Left lung (tissue), 10 donors: ENCODE measurements around the gene MYLK. TPM values are rescaled to one million over a fixed set of nuclear protein-coding genes. Genes with fewer than 3 reads are reported as not detected.
A peak's percentile ranks its signal among the peaks of the same experiment; 100 is the strongest.

Experiments
- ATAC-seq: fragments of 200-7000 bp; cut with Tn5 transposase; one replicate; pipeline ENCODE4 v1.9.1; 2020; ENCODE audit warnings: moderate library complexity
- DNase-seq, 4 donors: peaks; one replicate each; pipeline ENCODE4 v3.0.0-alpha.2; 2013 to 2020
- H3K27ac ChIP-seq, 2 donors: fragments of 200-600 bp; sonication (generic) in 1 of 2; one replicate each; pipeline versions ENCODE4 v1.5.0 to v1.8.0; 2020 to 2021
- H3K27me3 ChIP-seq, 2 donors: fragments of 200-600 bp; sonication (generic) in 1 of 2; one replicate each; pipeline versions ENCODE4 v1.5.0 to v1.8.0; 2020 to 2021
- H3K36me3 ChIP-seq, 2 donors: fragments of 200-600 bp; sonication (generic) in 1 of 2; one replicate each; pipeline versions ENCODE4 v1.5.0 to v1.8.0; 2020 to 2021
- H3K4me1 ChIP-seq, 2 donors: fragments of 200-600 bp; one replicate each; pipeline ENCODE4 v1.8.0; 2021
- H3K4me3 ChIP-seq, 2 donors: fragments of 200-600 bp; sonication (generic) in 1 of 2; one replicate each; pipeline versions ENCODE4 v1.5.0 to v1.8.0; 2020 to 2021; ENCODE audit warnings: mild to moderate bottlenecking in 1 of 2
- H3K9me3 ChIP-seq, 2 donors: fragments of 200-600 bp; sonication (generic) in 1 of 2; one replicate each; pipeline versions ENCODE4 v1.5.0 to v1.8.0; 2020 to 2021
- intact Hi-C, 2 donors: fragments of 100-400 bp; cut with DNase I; formaldehyde crosslinking; loops; one replicate each; pipeline versions ENCODE4 v1.11.2 to v1.14.2; 2022
- polyA plus RNA-seq, 6 donors: library from polyadenylated mRNA; unstranded; fragments of 120-200 nt; gene quantifications; one replicate each; pipeline ENCODE4 v1.2.1, GENCODE V29; 2013; ENCODE audit not compliant: insufficient read length in 6 of 6
- total RNA-seq, 2 donors: library from RNA; stranded (reverse); fragmentation: NEBNext Ultra II Directional; extraction: Animal tissue kit (Norgen Biotek cat#: 25700); gene quantifications; one replicate each; pipeline ENCODE4 v1.2.1, GENCODE V29; 2021
- TF ChIP-seq, protein P1 (sequence below), 2 donors: fragments of 200-600 bp; sonication (generic) in 1 of 2; IDR thresholded peaks; one replicate each; pipeline versions ENCODE4 v1.5.0 to v1.8.0; 2021; ENCODE audit warnings: antibody characterized with exemption in 2 of 2
- donor health status: DM: no; HTN: yes; CAD: no.
- donor health status: DM: no; HTN: no; CAD: no.

The MYLK gene
- total and polyA plus RNA-seq, 8 donors: 155 to 468 (median 410) TPM

GRCh38 chr3:123623346-123623880 lies 260.7 kb downstream of the MYLK start:
- TF ChIP-seq, protein P1, sequence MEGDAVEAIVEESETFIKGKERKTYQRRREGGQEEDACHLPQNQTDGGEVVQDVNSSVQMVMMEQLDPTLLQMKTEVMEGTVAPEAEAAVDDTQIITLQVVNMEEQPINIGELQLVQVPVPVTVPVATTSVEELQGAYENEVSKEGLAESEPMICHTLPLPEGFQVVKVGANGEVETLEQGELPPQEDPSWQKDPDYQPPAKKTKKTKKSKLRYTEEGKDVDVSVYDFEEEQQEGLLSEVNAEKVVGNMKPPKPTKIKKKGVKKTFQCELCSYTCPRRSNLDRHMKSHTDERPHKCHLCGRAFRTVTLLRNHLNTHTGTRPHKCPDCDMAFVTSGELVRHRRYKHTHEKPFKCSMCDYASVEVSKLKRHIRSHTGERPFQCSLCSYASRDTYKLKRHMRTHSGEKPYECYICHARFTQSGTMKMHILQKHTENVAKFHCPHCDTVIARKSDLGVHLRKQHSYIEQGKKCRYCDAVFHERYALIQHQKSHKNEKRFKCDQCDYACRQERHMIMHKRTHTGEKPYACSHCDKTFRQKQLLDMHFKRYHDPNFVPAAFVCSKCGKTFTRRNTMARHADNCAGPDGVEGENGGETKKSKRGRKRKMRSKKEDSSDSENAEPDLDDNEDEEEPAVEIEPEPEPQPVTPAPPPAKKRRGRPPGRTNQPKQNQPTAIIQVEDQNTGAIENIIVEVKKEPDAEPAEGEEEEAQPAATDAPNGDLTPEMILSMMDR (IDR thresholded peaks at IDR 0.05): no peak
- peaks cover 0 to 7% of the 10 kb centered on the region in 2 donors for H3K36me3 ChIP-seq
- no peaks in the 10 kb centered on the region for H3K27me3 ChIP-seq
- no peaks in the 10 kb centered on the region for H3K9me3 ChIP-seq
- no peak overlapping the region for H3K27ac ChIP-seq
- peaks cover 10 to 13% of the 10 kb centered on the region in 2 donors for H3K4me1 ChIP-seq
- intact Hi-C loops: no loop called here
- no peak overlapping the region for H3K4me3 ChIP-seq
- no peak for ATAC-seq
- no peak for DNase-seq

DNA sequence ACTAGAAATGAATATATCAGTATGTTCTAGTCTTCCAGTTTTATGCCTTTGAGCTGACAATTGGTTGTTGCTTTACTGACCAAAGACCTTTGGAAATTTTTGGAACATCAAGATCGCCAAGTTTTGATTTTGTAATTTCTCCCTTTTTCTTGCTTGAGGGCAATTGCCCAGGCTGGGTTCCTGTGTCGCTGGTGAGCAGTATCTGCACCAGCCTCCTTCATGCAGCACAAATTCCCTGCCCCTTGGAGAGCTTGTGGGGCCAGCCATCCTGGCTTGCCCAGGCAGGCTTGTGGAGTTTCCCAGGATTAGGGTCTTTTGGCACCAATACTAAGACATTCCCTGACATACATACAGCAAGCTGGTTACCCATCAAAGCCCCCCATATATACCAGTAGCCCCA lies 261.4 kb downstream of the MYLK start:
- H3K27me3 ChIP-seq: no peaks in the 10 kb centered on the region
- intact Hi-C loops: no loop called here
- DNase-seq: no peak
- TF ChIP-seq, protein P1 (IDR thresholded peaks at IDR 0.05): no peak
- ATAC-seq: no peak
- H3K27ac ChIP-seq: no peak overlapping the region
- H3K9me3 ChIP-seq: no peaks in the 10 kb centered on the region
- H3K4me1 ChIP-seq: peaks cover 10 to 20% of the 10 kb centered on the region in 2 donors
- peaks cover 0 to 13% of the 10 kb centered on the region in 2 donors for H3K36me3 ChIP-seq
- H3K4me3 ChIP-seq: no peak overlapping the region

DNA sequence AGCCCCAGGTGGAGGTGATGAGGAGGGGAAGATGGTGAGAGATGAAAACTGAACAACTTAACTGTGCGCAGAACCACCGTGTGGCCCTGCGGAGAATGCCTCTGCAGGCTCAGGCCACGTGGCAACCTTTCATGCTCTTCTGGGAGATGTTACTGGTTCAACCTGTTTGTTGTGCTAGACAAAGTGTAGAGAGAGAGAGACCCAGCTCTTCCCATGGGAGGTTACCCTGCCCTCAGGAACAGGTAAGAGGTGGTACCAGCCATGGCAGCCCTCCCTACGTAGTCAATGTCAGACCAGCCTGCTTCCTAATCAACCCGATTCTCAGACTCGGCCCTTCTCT lies 262.3 kb downstream of the MYLK start:
- Histone ChIP-seq H3K36me3 (peaks cover 0 to 16% of the 10 kb centered on the region in 2 donors), H3K4me1 (peaks cover 10 to 25% of the 10 kb centered on the region in 2 donors), H3K9me3 (no peaks in the 10 kb centered on the region), H3K27me3 (no peaks in the 10 kb centered on the region), H3K4me3 (no peak overlapping the region), H3K27ac (no peak overlapping the region)
- TF ChIP-seq, protein P1 (IDR thresholded peaks at IDR 0.05): no peak
- no peak for DNase-seq
- intact Hi-C loops: no loop called here
- no peak for ATAC-seq

DNA sequence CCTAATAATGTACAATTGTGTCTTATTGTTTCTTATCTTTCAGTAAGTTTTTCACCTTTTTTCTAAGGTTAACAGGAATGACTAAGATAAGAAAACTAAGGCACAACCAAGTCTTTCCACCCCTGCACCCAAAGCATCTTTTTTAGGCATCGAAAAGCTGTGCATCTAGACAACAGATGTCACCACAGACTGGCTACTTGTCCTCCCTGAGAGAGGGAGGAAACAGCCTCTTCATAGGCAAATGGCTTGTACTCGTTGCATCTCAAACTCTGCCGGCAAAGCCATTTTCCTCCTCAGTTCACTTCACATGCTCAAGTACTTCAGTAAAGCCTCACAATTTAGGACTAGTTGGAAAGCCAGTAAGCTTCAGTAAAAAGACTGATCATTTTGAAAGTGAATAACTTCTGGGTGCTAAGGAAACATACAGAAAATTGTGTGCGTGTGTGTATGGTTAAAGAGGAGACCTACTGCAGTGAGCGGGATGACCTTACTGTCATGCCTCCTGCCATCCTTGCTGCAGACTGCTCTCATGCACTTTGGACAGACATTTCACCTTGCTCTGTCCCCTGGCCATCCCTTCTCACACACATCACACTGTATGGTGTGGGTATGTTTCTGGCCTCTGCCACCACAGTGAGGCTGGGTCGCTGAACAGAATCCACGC lies 262.8 kb downstream of the MYLK start:
- TF ChIP-seq, protein P1 (IDR thresholded peaks at IDR 0.05): no peak
- H3K4me3 ChIP-seq: no peak overlapping the region
- peaks cover 0 to 11% of the 10 kb centered on the region in 2 donors for H3K36me3 ChIP-seq
- no peaks in the 10 kb centered on the region for H3K9me3 ChIP-seq
- intact Hi-C loops: no loop called here
- peaks cover 10 to 25% of the 10 kb centered on the region in 2 donors for H3K4me1 ChIP-seq
- DNase-seq (no peak), ATAC-seq (no peak)
- H3K27ac ChIP-seq: peak overlapping the region in 1 of 2 donors; percentile 46
- no peaks in the 10 kb centered on the region for H3K27me3 ChIP-seq

DNA sequence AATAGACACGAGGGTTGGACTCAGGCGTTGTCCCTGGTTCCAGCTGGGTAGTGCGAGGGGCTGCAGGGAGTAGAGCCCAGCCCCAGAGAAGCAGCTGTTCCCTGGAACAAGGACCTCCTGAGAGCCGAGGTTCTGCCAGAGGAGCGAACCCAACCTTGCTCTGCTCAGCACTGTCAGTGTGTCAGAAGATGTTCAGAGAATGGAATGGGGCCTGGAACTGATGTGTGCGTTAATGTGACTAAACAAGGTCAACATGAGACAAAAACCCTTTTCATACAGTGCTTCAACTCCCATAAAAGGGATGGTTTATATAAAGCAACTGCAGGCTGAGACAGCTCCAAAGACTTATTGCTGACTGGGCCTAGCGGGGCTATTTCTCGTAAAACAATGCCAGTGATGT lies 263.8 kb downstream of the MYLK start:
- no peaks in the 10 kb centered on the region for H3K27me3 ChIP-seq
- H3K9me3 ChIP-seq: no peaks in the 10 kb centered on the region
- H3K4me1 ChIP-seq: peaks cover 10 to 25% of the 10 kb centered on the region in 2 donors
- H3K36me3 ChIP-seq: peaks cover 0 to 10% of the 10 kb centered on the region in 2 donors
- intact Hi-C loops: no loop called here
- H3K27ac ChIP-seq: peak overlapping the region; percentile 33 to 46
- TF ChIP-seq, protein P1 (IDR thresholded peaks at IDR 0.05): no peak
- DNase-seq: peak in 2 of 4 donors; percentile 40 to 49
- H3K4me3 ChIP-seq: peak overlapping the region in 1 of 2 donors; percentile 9
- ATAC-seq: peak; percentile 47
